Progenitor cell of endocrine pancreas (in vitro differentiated cells): ENCODE results near the gene DCUN1D2. TPM values are rescaled to one million over a fixed set of nuclear protein-coding genes. Genes with fewer than 3 reads are reported as not detected.

ENCODE experiments used
- DNase-seq: peaks from one replicate; pipeline ENCODE4 v3.0.0; 2021; ENCODE audit warnings: low spot score; ENCODE audit not compliant: unreplicated experiment
- H3K27ac Mint-ChIP-seq: 2 replicates; pipeline ENCODE4 v1.8.0; 2021; ENCODE audit warnings: mild to moderate bottlenecking, moderate library complexity, mixed read lengths
- H3K27me3 Mint-ChIP-seq: 2 replicates; pipeline ENCODE4 v1.8.0; 2021; ENCODE audit warnings: mixed read lengths
- H3K36me3 Mint-ChIP-seq: 2 replicates; pipeline ENCODE4 v1.8.0; 2022; ENCODE audit warnings: mixed read lengths; ENCODE audit not compliant: insufficient read depth
- H3K4me1 Mint-ChIP-seq: 2 replicates; pipeline ENCODE4 v1.8.0; 2021; ENCODE audit warnings: low read depth, mixed read lengths
- H3K4me3 Mint-ChIP-seq: 2 replicates; pipeline ENCODE4 v1.8.0; 2021; ENCODE audit warnings: low read depth, mild to moderate bottlenecking, moderate library complexity, mixed read lengths
- H3K9me3 Mint-ChIP-seq: 2 replicates; pipeline ENCODE4 v1.8.0; 2021; ENCODE audit warnings: low read depth, mixed read lengths
- long read RNA-seq: library from polyadenylated mRNA; unstranded; transcript quantifications from one replicate; pipeline ENCODE4 v2.0.0, GENCODE V29; 2020
- total RNA-seq: library from RNA; stranded (reverse); gene quantifications from 2 replicates; pipeline ENCODE4 v1.2.1, GENCODE V29; 2021
- TF ChIP-seq, protein P1 (sequence below): fragments of 200-600 bp; sonication (generic); IDR thresholded peaks from one replicate; pipeline ENCODE4 v1.5.0; 2021; ENCODE audit warnings: antibody characterized with exemption, mild to moderate bottlenecking; ENCODE audit not compliant: unreplicated experiment

DCUN1D2 gene
- total RNA-seq = 44.9 and 51.2 TPM in 2 replicates
- long read RNA-seq, transcript DCUN1D2-202 (8 exons, 3,164 nt) = major isoform, 6 of 28 reads
- long read RNA-seq, partial matches to known transcripts = 10 of 28 reads
- long read RNA-seq, other reads (novel, unspliced or antisense) = 10 of 28 reads

DNA sequence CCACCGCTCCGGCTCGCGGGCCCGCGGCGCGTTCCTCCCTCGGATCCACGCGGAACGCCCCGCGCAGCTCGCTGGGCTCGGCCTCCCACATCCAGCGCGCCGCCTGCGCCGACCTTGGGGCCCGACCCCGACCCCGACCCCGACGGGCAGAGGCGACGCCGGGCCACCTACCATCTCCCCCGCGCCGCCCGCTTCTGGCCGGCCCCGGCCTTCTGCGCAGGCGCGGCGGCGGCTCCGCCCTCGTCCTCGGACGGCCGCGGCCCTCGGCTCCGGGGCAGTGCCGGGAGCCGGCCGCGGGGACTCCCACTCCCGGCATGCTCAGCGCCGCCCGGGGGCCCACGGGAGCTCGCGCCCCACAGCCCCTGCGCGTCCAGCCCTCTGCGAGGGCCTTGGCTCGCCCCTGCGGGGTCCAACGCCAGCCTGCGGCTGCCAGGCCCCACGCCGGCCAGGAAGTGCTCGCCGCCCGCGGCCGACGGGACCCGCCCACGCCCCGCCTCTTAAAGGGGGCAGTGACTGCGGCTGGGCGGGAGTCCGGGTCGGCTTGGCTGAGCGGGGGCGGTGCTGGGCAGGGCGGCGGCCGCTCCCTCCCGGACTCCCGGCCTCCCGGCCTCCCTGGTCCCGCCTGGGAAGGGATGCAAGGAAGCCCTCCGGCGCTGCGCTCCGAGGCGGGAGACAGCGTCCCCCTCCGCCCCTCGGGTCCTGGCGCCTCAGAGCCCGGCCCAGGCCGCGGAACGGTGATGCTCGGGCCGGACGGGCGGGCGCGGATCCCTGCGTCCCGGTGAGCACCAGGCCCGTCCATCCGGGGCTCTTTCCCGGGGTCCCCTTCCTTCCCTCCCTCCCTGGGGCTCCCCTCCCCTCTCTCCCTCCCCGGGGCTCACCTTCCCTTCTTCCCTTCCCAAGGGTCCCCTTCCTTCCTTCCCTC, at the start of gene DCUN1D2:
Gene DCUN1D2, minus strand, starts transcription at position 216 of the 922 bp plus-strand sequence. Its CDS starts 42 bp downstream, at position 174.
- no peaks in the 10 kb centered on the region for H3K27me3 Mint-ChIP-seq
- peak; percentile 80 for DNase-seq
- peak within 1 kb of the TSS; percentile 96 for H3K27ac Mint-ChIP-seq
- H3K9me3 Mint-ChIP-seq = no peaks in the 10 kb centered on the region
- H3K36me3 Mint-ChIP-seq = peaks cover 7% of the 10 kb centered on the region
- H3K4me3 Mint-ChIP-seq = peak within 1 kb of the TSS; percentile 91
- H3K4me1 Mint-ChIP-seq = peaks cover 45% of the 10 kb centered on the region
- TF ChIP-seq, protein P1, sequence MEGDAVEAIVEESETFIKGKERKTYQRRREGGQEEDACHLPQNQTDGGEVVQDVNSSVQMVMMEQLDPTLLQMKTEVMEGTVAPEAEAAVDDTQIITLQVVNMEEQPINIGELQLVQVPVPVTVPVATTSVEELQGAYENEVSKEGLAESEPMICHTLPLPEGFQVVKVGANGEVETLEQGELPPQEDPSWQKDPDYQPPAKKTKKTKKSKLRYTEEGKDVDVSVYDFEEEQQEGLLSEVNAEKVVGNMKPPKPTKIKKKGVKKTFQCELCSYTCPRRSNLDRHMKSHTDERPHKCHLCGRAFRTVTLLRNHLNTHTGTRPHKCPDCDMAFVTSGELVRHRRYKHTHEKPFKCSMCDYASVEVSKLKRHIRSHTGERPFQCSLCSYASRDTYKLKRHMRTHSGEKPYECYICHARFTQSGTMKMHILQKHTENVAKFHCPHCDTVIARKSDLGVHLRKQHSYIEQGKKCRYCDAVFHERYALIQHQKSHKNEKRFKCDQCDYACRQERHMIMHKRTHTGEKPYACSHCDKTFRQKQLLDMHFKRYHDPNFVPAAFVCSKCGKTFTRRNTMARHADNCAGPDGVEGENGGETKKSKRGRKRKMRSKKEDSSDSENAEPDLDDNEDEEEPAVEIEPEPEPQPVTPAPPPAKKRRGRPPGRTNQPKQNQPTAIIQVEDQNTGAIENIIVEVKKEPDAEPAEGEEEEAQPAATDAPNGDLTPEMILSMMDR = no peak

DNA sequence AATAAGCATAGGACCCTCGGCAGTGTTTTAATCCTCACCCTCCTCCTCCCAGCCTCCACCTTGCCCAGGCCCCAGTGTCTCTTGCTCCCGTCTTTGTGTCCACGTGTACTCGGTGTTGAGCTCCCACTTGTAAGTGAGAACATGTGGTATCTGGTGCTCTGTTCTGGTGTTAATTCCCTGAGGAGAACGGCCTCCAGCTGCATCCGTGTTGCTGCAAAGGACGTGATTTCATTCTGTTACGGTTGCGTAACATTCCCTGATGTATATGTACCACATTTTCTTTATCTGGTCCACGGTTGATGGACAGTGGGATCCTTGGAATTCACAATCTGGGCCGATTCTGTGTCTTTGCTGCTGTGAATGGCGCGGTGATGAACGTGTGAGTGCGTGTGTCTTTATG, 49.3 kb upstream of the DCUN1D2 start:
- TF ChIP-seq, protein P1 = no peak
- H3K36me3 Mint-ChIP-seq = peaks cover 44% of the 10 kb centered on the region
- H3K27ac Mint-ChIP-seq = no peak overlapping the region

DNA sequence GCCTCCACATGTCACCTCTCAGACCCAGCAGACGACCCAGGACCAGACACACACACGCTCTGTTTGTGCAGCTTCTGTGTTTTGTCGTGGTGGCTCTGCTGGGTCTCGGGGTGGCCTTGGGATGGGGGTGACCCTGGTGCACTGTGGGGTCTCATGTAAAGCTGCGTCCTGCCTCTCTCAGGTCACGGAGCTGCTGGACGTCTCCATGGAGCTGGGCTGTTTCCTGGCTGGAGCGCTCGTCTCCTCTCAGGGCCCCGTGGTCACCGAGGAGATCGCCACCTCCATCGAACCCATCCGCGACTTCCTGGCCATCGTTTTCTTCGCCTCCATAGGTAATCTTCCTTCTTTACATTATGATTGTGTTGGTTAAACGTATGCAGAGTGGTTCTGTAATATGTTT, 48.7 kb upstream of the DCUN1D2 start:
- H3K36me3 Mint-ChIP-seq = peaks cover 44% of the 10 kb centered on the region

More for the DNA sequence above, 49.3 kb upstream of the DCUN1D2 start:
- DNase-seq = no peak
- H3K27me3 Mint-ChIP-seq = no peaks in the 10 kb centered on the region
- peaks cover 17% of the 10 kb centered on the region for H3K9me3 Mint-ChIP-seq
- peaks cover 17% of the 10 kb centered on the region for H3K4me1 Mint-ChIP-seq
- H3K4me3 Mint-ChIP-seq = no peak overlapping the region

DNA sequence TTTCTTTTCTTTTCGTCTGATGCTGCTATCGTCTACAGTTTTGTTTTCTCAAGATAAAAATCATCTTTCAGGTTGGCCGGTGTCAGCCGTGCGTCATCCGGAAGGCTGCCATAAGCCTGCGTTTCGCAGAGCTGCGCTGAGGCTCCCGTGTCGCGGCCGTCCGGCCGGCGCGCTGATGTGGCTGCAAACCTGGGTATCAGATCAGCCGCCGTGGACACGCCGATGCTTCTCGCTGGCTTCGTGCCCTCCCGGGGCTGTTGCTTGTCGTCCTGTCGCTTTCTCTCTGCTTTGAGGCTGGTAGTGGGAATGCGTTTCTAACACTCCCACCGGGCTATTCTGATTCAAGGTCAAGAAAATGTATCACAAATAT, 48.2 kb upstream of the DCUN1D2 start:
- no peak overlapping the region for H3K27ac Mint-ChIP-seq
- DNase-seq = no peak
- peaks cover 17% of the 10 kb centered on the region for H3K9me3 Mint-ChIP-seq
- peaks cover 42% of the 10 kb centered on the region for H3K36me3 Mint-ChIP-seq
- TF ChIP-seq, protein P1 = no peak
- H3K4me1 Mint-ChIP-seq = peaks cover 6% of the 10 kb centered on the region
- H3K4me3 Mint-ChIP-seq = no peak overlapping the region
- H3K27me3 Mint-ChIP-seq = no peaks in the 10 kb centered on the region

More for the DNA sequence above, 48.7 kb upstream of the DCUN1D2 start:
- DNase-seq = no peak
- Mint-ChIP-seq H3K9me3 (peaks cover 17% of the 10 kb centered on the region), H3K4me1 (peaks cover 11% of the 10 kb centered on the region), H3K27me3 (no peaks in the 10 kb centered on the region), H3K4me3 (no peak overlapping the region), H3K27ac (no peak overlapping the region)
- TF ChIP-seq, protein P1 = no peak

DNA sequence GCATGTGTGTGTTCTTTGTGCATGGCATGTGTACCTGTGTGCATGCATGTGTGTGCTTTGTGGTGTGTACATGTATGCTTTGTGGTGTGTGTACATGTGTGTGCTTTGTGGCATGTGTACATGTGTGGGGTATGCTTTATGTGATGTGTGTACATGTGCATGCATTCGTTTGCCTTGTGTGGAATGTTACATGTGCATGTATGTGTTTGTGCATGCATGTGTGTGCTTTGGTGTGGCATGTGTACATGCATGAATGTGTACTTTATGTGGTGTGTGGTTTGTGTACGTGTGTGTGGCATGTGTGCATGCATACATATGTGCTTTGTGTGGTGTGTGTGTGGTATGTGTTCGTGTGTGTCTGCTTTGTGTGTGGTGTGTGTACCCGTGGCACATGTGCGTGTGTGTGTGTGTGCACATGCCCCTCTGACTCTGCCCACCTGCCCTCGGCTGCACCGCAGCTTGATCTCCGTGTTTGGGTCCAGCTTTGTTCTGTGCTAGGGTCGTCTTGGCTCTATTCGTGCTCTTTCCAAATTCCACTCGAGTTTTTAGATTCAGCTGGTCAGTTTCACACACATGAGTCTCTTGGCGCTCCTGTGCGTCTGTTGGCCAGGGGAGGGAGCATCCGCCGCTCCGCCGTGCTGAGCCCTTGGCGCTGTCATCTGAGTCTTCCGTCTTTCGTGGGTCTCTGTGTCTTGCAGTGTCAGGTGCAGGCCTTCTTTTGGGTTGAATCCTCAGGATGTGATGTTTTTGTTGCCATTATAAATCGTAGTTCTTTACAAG, 47.6 kb upstream of the DCUN1D2 start:
- H3K4me3 Mint-ChIP-seq = no peak overlapping the region
- peaks cover 39% of the 10 kb centered on the region for H3K36me3 Mint-ChIP-seq
- DNase-seq = no peak

More for the DNA sequence above, 47.6 kb upstream of the DCUN1D2 start:
- no peaks in the 10 kb centered on the region for H3K27me3 Mint-ChIP-seq
- H3K4me1 Mint-ChIP-seq = peaks cover 3% of the 10 kb centered on the region
- H3K9me3 Mint-ChIP-seq = peaks cover 17% of the 10 kb centered on the region
- TF ChIP-seq, protein P1 = no peak
- H3K27ac Mint-ChIP-seq = no peak overlapping the region
